Neural progenitor cell (in vitro differentiated cells): Measurements from ENCODE around the gene FBLN5. TPM values are rescaled to one million over a fixed set of nuclear protein-coding genes. Genes with fewer than 3 reads are reported as not detected.

Experiments
- DNase-seq: peaks from one replicate; pipeline ENCODE4 v3.0.0-alpha.2; 2016; ENCODE audit warnings: low spot score
- H2AFZ ChIP-seq: fragments of 200-600 bp; sonication (generic); replicated peaks from 2 replicates; pipeline ENCODE4 v1.6.1; 2016; ENCODE audit warnings: antibody characterized with exemption
- H3F3A ChIP-seq: fragments of 200-600 bp; sonication (generic); 2 replicates; pipeline ENCODE4 v1.6.1; 2016; ENCODE audit warnings: antibody characterized with exemption, low read depth
- H3K27ac ChIP-seq: fragments of 200-600 bp; sonication (generic); 2 replicates; pipeline ENCODE4 v1.5.1; 2016; ENCODE audit warnings: mild to moderate bottlenecking
- H3K27me3 ChIP-seq: fragments of 200-600 bp; sonication (generic); 2 replicates; pipeline ENCODE4 v1.6.1; 2016; ENCODE audit warnings: mild to moderate bottlenecking, moderate library complexity
- H3K36me3 ChIP-seq: fragments of 200-600 bp; sonication (generic); 2 replicates; pipeline ENCODE4 v1.5.1; 2016
- H3K4me1 ChIP-seq: fragments of 200-600 bp; sonication (generic); 2 replicates; pipeline ENCODE4 v1.6.1; 2016; ENCODE audit warnings: mixed run types
- H3K4me2 ChIP-seq: fragments of 200-600 bp; sonication (generic); 2 replicates; pipeline ENCODE4 v1.6.1; 2016
- H3K4me3 ChIP-seq: fragments of 200-600 bp; sonication (generic); 2 replicates; pipeline ENCODE4 v1.5.1; 2016
- H3K79me2 ChIP-seq: fragments of 200-600 bp; sonication (generic); 2 replicates; pipeline ENCODE4 v1.6.1; 2016; ENCODE audit warnings: low read depth
- H3K9ac ChIP-seq: fragments of 200-600 bp; sonication (generic); 2 replicates; pipeline ENCODE4 v1.6.1; 2016
- H3K9me3 ChIP-seq: fragments of 200-600 bp; sonication (generic); 2 replicates; pipeline ENCODE4 v1.5.1; 2016; ENCODE audit warnings: low read depth
- H4K20me1 ChIP-seq: fragments of 200-600 bp; sonication (generic); 2 replicates; pipeline ENCODE4 v1.6.1; 2016; ENCODE audit warnings: low read depth
- H3K27ac Mint-ChIP-seq: 3 replicates; pipeline ENCODE4 v1.8.0; 2021; ENCODE audit warnings: mixed read lengths
- H3K27me3 Mint-ChIP-seq: 2 replicates; pipeline ENCODE4 v1.8.0; 2022; ENCODE audit warnings: low read depth, mild to moderate bottlenecking, inconsistent platforms, moderate library complexity, mixed read lengths; ENCODE audit not compliant: insufficient read depth
- H3K36me3 Mint-ChIP-seq: 3 replicates; pipeline ENCODE4 v1.8.0; 2021; ENCODE audit warnings: mixed read lengths
- H3K4me1 Mint-ChIP-seq: 3 replicates; pipeline ENCODE4 v1.8.0; 2021; ENCODE audit warnings: mixed read lengths
- H3K4me3 Mint-ChIP-seq: 3 replicates; pipeline ENCODE4 v1.8.0; 2021; ENCODE audit warnings: mild to moderate bottlenecking, moderate library complexity, mixed read lengths
- H3K9me3 Mint-ChIP-seq: 3 replicates; pipeline ENCODE4 v1.8.0; 2020; ENCODE audit warnings: mixed read lengths
- CTCF ChIP-seq: fragments of 200-600 bp; sonication (generic); IDR thresholded peaks from 2 replicates; pipeline ENCODE4 v1.5.1; 2017; ENCODE audit warnings: antibody characterized with exemption, mild to moderate bottlenecking
- EZH2 ChIP-seq: fragments of 200-600 bp; sonication (generic); IDR thresholded peaks from 2 replicates; pipeline ENCODE4 v1.6.1; 2017; ENCODE audit warnings: antibody characterized with exemption, mild to moderate bottlenecking, moderate library complexity
- EZH2phosphoT487 ChIP-seq: fragments of 200-600 bp; sonication (generic); IDR thresholded peaks from 2 replicates; pipeline ENCODE4 v1.6.1; 2017; ENCODE audit warnings: antibody characterized with exemption
- total RNA-seq: library from RNA; depleted of rRNA; stranded (reverse); fragments of >200 nt; gene quantifications from 2 replicates; pipeline ENCODE4 v1.2.3, GENCODE V29; 2015; ENCODE audit warnings: low replicate concordance

FBLN5 gene
- total RNA-seq, 1 donor from 2014 or later = not detected

- no peak for DNase-seq
- H3K79me2 ChIP-seq = no peaks in the 10 kb centered on the region
- no peaks in the 10 kb centered on the region for H3K27me3 ChIP-seq
- Mint-ChIP-seq H3K27ac (no peak within 1 kb of the TSS), H3K4me3 (no peak within 1 kb of the TSS), H3K4me1 (peaks cover 5% of the 10 kb centered on the region), H3K27me3 (peaks cover 7% of the 10 kb centered on the region), H3K36me3 (no peaks in the 10 kb centered on the region), H3K9me3 (peaks cover 6% of the 10 kb centered on the region)
- H3K27ac ChIP-seq = no peak within 1 kb of the TSS
- H3K9me3 ChIP-seq = no peaks in the 10 kb centered on the region
- H3K4me2 ChIP-seq = no peak within 1 kb of the TSS
- no peak for TF ChIP-seq CTCF
- H3K4me1 ChIP-seq = no peaks in the 10 kb centered on the region
- H3K4me3 ChIP-seq = no peak within 1 kb of the TSS
- no peak within 1 kb of the TSS for H2AFZ ChIP-seq
- no peaks in the 10 kb centered on the region for H3K36me3 ChIP-seq
- no peaks in the 10 kb centered on the region for H3F3A ChIP-seq
- no peak within 1 kb of the TSS for H3K9ac ChIP-seq
- no peaks in the 10 kb centered on the region for H4K20me1 ChIP-seq
Observed at GRCh38 chr14:91867316-91867988, 80.0 kb downstream of the FBLN5 start, which contains the start of gene TC2N. TSS of gene TC2N (minus strand) at chr14:91867536. CDS start at chr14:91813769, 53,767 bp downstream.

DNA sequence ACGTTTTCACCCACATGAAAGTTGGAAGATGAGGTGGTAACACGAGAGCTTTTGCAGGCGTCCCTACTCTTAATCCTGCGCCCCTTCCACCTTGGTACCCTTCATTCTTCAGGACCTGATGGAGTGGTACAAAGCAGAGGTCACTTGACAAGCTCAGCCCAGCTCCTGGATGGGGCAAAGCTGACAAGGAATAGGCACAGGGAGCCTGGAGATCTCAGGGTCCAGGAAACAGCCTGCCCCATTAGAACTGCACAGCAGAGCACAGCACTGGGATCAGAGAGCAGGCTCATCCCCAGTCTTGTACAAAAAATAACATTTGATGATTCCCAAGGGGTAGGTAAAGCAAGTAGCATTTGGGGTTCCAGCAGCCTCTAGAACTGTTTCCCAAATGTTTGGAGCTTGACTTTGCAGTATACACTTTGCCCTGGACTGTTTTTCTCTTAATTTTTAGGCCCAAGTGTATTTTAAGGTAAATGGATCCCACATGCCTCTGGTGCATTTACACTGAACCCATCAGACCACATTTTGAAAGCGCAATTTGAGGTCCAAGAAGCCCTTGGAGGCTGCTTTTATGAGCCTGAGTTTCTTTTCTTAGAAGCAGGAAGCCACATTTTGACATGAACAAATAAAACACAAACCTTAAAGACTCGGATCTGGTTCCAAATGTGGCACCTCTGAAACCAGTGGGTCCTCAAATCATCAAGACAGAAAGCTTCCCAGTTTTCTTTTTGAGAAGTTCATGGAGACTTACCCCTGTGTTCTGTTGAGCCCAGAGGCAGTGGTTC, 80.8 kb downstream of the FBLN5 start:
- peaks cover 6% of the 10 kb centered on the region for H3K9me3 Mint-ChIP-seq
- no peak overlapping the region for H3K4me3 Mint-ChIP-seq
- no peaks in the 10 kb centered on the region for H3F3A ChIP-seq

DNA sequence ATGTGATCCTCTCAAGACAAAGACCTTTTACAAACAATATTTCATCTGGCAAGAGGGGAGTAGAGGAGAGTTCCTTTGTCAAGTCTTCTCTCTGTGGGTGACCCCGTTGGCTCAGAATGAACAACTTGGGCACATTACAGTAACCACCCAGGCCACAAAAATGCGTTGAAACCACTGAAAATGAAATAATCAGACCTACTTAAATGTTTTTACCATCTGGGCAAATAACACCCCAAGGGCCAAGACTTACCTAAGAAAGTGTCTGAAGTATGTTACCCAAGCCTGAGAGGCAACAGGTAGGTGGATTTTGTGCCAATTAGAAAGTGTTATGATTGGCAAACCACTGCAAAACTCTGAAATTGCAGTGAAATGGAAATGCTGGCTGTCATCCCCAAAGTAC, 81.4 kb downstream of the FBLN5 start:
- no peaks in the 10 kb centered on the region for H3K4me1 ChIP-seq
- no peaks in the 10 kb centered on the region for H4K20me1 ChIP-seq
- no peak overlapping the region for H2AFZ ChIP-seq
- Mint-ChIP-seq H3K9me3 (peaks cover 6% of the 10 kb centered on the region), H3K27me3 (peaks cover 7% of the 10 kb centered on the region), H3K36me3 (no peaks in the 10 kb centered on the region), H3K4me1 (peaks cover 5% of the 10 kb centered on the region), H3K27ac (no peak overlapping the region), H3K4me3 (no peak overlapping the region)
- no peak for TF ChIP-seq EZH2phosphoT487
- TF ChIP-seq CTCF = no peak
- TF ChIP-seq EZH2 = no peak
- DNase-seq = no peak
- no peak overlapping the region for H3K4me2 ChIP-seq
- no peak overlapping the region for H3K27ac ChIP-seq
- H3K4me3 ChIP-seq = no peak overlapping the region
- H3K79me2 ChIP-seq = no peaks in the 10 kb centered on the region
- H3F3A ChIP-seq = no peaks in the 10 kb centered on the region
- no peaks in the 10 kb centered on the region for H3K36me3 ChIP-seq
- H3K9me3 ChIP-seq = no peaks in the 10 kb centered on the region
- H3K9ac ChIP-seq = no peak overlapping the region
- no peaks in the 10 kb centered on the region for H3K27me3 ChIP-seq

More for the DNA sequence above, 80.8 kb downstream of the FBLN5 start:
- H3K9ac ChIP-seq = no peak overlapping the region
- no peaks in the 10 kb centered on the region for H4K20me1 ChIP-seq
- H2AFZ ChIP-seq = no peak overlapping the region
- H3K4me3 ChIP-seq = no peak overlapping the region
- H3K27me3 Mint-ChIP-seq = peaks cover 7% of the 10 kb centered on the region
- no peak overlapping the region for H3K27ac Mint-ChIP-seq
- no peaks in the 10 kb centered on the region for H3K36me3 Mint-ChIP-seq
- H3K9me3 ChIP-seq = no peaks in the 10 kb centered on the region
- H3K79me2 ChIP-seq = no peaks in the 10 kb centered on the region
- H3K4me2 ChIP-seq = no peak overlapping the region
- no peak for DNase-seq
- peaks cover 5% of the 10 kb centered on the region for H3K4me1 Mint-ChIP-seq
- TF ChIP-seq EZH2 (no peak), EZH2phosphoT487 (no peak), CTCF (no peak)
- H3K27ac ChIP-seq = no peak overlapping the region
- no peaks in the 10 kb centered on the region for H3K36me3 ChIP-seq
- no peaks in the 10 kb centered on the region for H3K4me1 ChIP-seq
- H3K27me3 ChIP-seq = no peaks in the 10 kb centered on the region
